Neural progenitor cell (in vitro differentiated cells): ENCODE data around the gene ATP11C. TPM values are rescaled to one million over a fixed set of nuclear protein-coding genes. Genes with fewer than 3 reads are reported as not detected.

Experiments used
- DNase-seq: peaks from one replicate; pipeline ENCODE4 v3.0.0-alpha.2; 2016; ENCODE audit warnings: low spot score
- H2AFZ ChIP-seq: fragments of 200-600 bp; sonication (generic); replicated peaks from 2 replicates; pipeline ENCODE4 v1.6.1; 2016; ENCODE audit warnings: antibody characterized with exemption
- H3F3A ChIP-seq: fragments of 200-600 bp; sonication (generic); 2 replicates; pipeline ENCODE4 v1.6.1; 2016; ENCODE audit warnings: antibody characterized with exemption, low read depth
- H3K27ac ChIP-seq: fragments of 200-600 bp; sonication (generic); 2 replicates; pipeline ENCODE4 v1.5.1; 2016; ENCODE audit warnings: mild to moderate bottlenecking
- H3K27me3 ChIP-seq: fragments of 200-600 bp; sonication (generic); 2 replicates; pipeline ENCODE4 v1.6.1; 2016; ENCODE audit warnings: mild to moderate bottlenecking, moderate library complexity
- H3K36me3 ChIP-seq: fragments of 200-600 bp; sonication (generic); 2 replicates; pipeline ENCODE4 v1.5.1; 2016
- H3K4me1 ChIP-seq: fragments of 200-600 bp; sonication (generic); 2 replicates; pipeline ENCODE4 v1.6.1; 2016; ENCODE audit warnings: mixed run types
- H3K4me2 ChIP-seq: fragments of 200-600 bp; sonication (generic); 2 replicates; pipeline ENCODE4 v1.6.1; 2016
- H3K4me3 ChIP-seq: fragments of 200-600 bp; sonication (generic); 2 replicates; pipeline ENCODE4 v1.5.1; 2016
- H3K79me2 ChIP-seq: fragments of 200-600 bp; sonication (generic); 2 replicates; pipeline ENCODE4 v1.6.1; 2016; ENCODE audit warnings: low read depth
- H3K9ac ChIP-seq: fragments of 200-600 bp; sonication (generic); 2 replicates; pipeline ENCODE4 v1.6.1; 2016
- H3K9me3 ChIP-seq: fragments of 200-600 bp; sonication (generic); 2 replicates; pipeline ENCODE4 v1.5.1; 2016; ENCODE audit warnings: low read depth
- H4K20me1 ChIP-seq: fragments of 200-600 bp; sonication (generic); 2 replicates; pipeline ENCODE4 v1.6.1; 2016; ENCODE audit warnings: low read depth
- H3K27ac Mint-ChIP-seq: 3 replicates; pipeline ENCODE4 v1.8.0; 2021; ENCODE audit warnings: mixed read lengths
- H3K27me3 Mint-ChIP-seq: 2 replicates; pipeline ENCODE4 v1.8.0; 2022; ENCODE audit warnings: low read depth, mild to moderate bottlenecking, inconsistent platforms, moderate library complexity, mixed read lengths; ENCODE audit not compliant: insufficient read depth
- H3K36me3 Mint-ChIP-seq: 3 replicates; pipeline ENCODE4 v1.8.0; 2021; ENCODE audit warnings: mixed read lengths
- H3K4me1 Mint-ChIP-seq: 3 replicates; pipeline ENCODE4 v1.8.0; 2021; ENCODE audit warnings: mixed read lengths
- H3K4me3 Mint-ChIP-seq: 3 replicates; pipeline ENCODE4 v1.8.0; 2021; ENCODE audit warnings: mild to moderate bottlenecking, moderate library complexity, mixed read lengths
- H3K9me3 Mint-ChIP-seq: 3 replicates; pipeline ENCODE4 v1.8.0; 2020; ENCODE audit warnings: mixed read lengths
- CTCF ChIP-seq: fragments of 200-600 bp; sonication (generic); IDR thresholded peaks from 2 replicates; pipeline ENCODE4 v1.5.1; 2017; ENCODE audit warnings: antibody characterized with exemption, mild to moderate bottlenecking
- EZH2 ChIP-seq: fragments of 200-600 bp; sonication (generic); IDR thresholded peaks from 2 replicates; pipeline ENCODE4 v1.6.1; 2017; ENCODE audit warnings: antibody characterized with exemption, mild to moderate bottlenecking, moderate library complexity
- EZH2phosphoT487 ChIP-seq: fragments of 200-600 bp; sonication (generic); IDR thresholded peaks from 2 replicates; pipeline ENCODE4 v1.6.1; 2017; ENCODE audit warnings: antibody characterized with exemption
- total RNA-seq: library from RNA; depleted of rRNA; stranded (reverse); fragments of >200 nt; gene quantifications from 2 replicates; pipeline ENCODE4 v1.2.3, GENCODE V29; 2015; ENCODE audit warnings: low replicate concordance

Gene ATP11C
- total RNA-seq, 1 donor from 2014 or later: 68.0 TPM

GRCh38 chrX:139801397-139801813 lies 131.4 kb downstream of the ATP11C start:
- H3K4me1 ChIP-seq: no peaks in the 10 kb centered on the region
- Mint-ChIP-seq H3K9me3 (no peaks in the 10 kb centered on the region), H3K4me3 (no peak overlapping the region), H3K4me1 (no peaks in the 10 kb centered on the region), H3K27me3 (no peaks in the 10 kb centered on the region), H3K27ac (no peak overlapping the region), H3K36me3 (peaks cover 13% of the 10 kb centered on the region)
- H3K9ac ChIP-seq: no peak overlapping the region
- no peaks in the 10 kb centered on the region for H3K9me3 ChIP-seq
- no peaks in the 10 kb centered on the region for H3K79me2 ChIP-seq
- H3K36me3 ChIP-seq: no peaks in the 10 kb centered on the region
- H4K20me1 ChIP-seq: no peaks in the 10 kb centered on the region
- H2AFZ ChIP-seq: no peak overlapping the region
- no peaks in the 10 kb centered on the region for H3K27me3 ChIP-seq
- TF ChIP-seq EZH2phosphoT487: no peak
- no peak for TF ChIP-seq CTCF
- no peak for TF ChIP-seq EZH2
- H3K27ac ChIP-seq: no peak overlapping the region
- no peak overlapping the region for H3K4me3 ChIP-seq
- no peak overlapping the region for H3K4me2 ChIP-seq
- H3F3A ChIP-seq: no peaks in the 10 kb centered on the region
- DNase-seq: no peak

DNA sequence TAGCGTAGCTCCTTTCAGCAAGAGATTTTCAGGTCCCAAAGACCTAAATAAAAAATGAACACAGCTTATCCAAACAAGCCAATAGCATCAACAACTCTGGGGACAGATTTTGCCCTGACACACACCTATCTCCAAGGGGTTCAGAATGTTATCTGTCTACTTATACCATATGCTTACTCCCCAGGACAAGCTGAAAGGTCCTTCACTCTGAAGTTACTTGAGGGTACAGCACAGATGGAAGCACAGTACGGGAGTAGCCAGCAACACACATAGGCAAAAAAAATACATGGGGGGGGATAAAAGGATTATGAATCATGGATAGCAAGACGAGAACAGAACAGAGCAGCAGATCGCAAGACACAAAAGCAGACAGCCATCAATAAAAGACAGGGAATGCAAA lies 134.2 kb downstream of the ATP11C start:
- Histone ChIP-seq H3K9ac (no peak overlapping the region), H3K4me1 (no peaks in the 10 kb centered on the region), H3K27me3 (no peaks in the 10 kb centered on the region), H3K4me2 (no peak overlapping the region), H2AFZ (no peak overlapping the region), H3K36me3 (no peaks in the 10 kb centered on the region), H3K79me2 (no peaks in the 10 kb centered on the region), H3K4me3 (no peak overlapping the region), H3K9me3 (no peaks in the 10 kb centered on the region), H3F3A (no peaks in the 10 kb centered on the region), H3K27ac (no peak overlapping the region), H4K20me1 (no peaks in the 10 kb centered on the region)
- TF ChIP-seq CTCF (no peak), EZH2 (no peak), EZH2phosphoT487 (no peak)
- no peak overlapping the region for H3K4me3 Mint-ChIP-seq
- no peak overlapping the region for H3K27ac Mint-ChIP-seq
- H3K36me3 Mint-ChIP-seq: peaks cover 17% of the 10 kb centered on the region
- no peaks in the 10 kb centered on the region for H3K9me3 Mint-ChIP-seq
- no peaks in the 10 kb centered on the region for H3K27me3 Mint-ChIP-seq
- DNase-seq: no peak
- H3K4me1 Mint-ChIP-seq: no peaks in the 10 kb centered on the region

DNA sequence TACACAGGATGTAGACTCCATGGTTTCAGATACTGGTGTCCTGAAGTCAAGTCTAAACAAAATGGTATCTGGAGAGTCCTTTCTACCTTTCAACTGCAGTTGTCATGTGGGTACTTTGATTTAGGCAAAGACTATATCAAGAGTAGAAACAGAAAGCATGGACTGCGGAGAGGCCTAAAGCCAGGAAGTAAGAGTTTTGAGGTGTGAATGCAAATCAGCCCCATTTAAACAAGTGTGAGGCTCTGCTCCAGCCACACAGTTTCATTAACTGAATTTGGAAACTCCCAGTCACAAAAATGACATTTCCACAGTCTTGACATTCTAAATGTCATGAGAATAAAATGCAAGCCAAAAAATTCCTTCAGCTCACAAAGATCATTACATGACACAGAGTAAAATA lies 137.7 kb downstream of the ATP11C start:
- H3K27me3 ChIP-seq: no peaks in the 10 kb centered on the region
- H3K9me3 ChIP-seq: no peaks in the 10 kb centered on the region
- no peak overlapping the region for H3K27ac ChIP-seq
- no peak overlapping the region for H3K9ac ChIP-seq
- DNase-seq: no peak
- no peaks in the 10 kb centered on the region for H3K79me2 ChIP-seq
- Mint-ChIP-seq H3K27me3 (no peaks in the 10 kb centered on the region), H3K27ac (no peak overlapping the region), H3K36me3 (peaks cover 14% of the 10 kb centered on the region), H3K4me1 (no peaks in the 10 kb centered on the region), H3K9me3 (no peaks in the 10 kb centered on the region), H3K4me3 (no peak overlapping the region)
- no peak for TF ChIP-seq EZH2phosphoT487
- no peak for TF ChIP-seq CTCF
- no peak for TF ChIP-seq EZH2
- H3K4me2 ChIP-seq: no peak overlapping the region
- no peak overlapping the region for H2AFZ ChIP-seq
- no peaks in the 10 kb centered on the region for H3F3A ChIP-seq
- H3K4me1 ChIP-seq: no peaks in the 10 kb centered on the region
- no peak overlapping the region for H3K4me3 ChIP-seq
- no peaks in the 10 kb centered on the region for H4K20me1 ChIP-seq
- H3K36me3 ChIP-seq: no peaks in the 10 kb centered on the region

GRCh38 chrX:139787601-139788000 lies 145.3 kb downstream of the ATP11C start:
- Mint-ChIP-seq H3K4me3 (no peak overlapping the region), H3K36me3 (peaks cover 24% of the 10 kb centered on the region), H3K4me1 (no peaks in the 10 kb centered on the region), H3K9me3 (no peaks in the 10 kb centered on the region), H3K27me3 (no peaks in the 10 kb centered on the region), H3K27ac (no peak overlapping the region)
- DNase-seq: no peak
- Histone ChIP-seq H3F3A (no peaks in the 10 kb centered on the region), H3K4me3 (no peak overlapping the region), H3K4me1 (no peaks in the 10 kb centered on the region), H3K27me3 (no peaks in the 10 kb centered on the region), H4K20me1 (no peaks in the 10 kb centered on the region), H3K79me2 (no peaks in the 10 kb centered on the region), H2AFZ (no peak overlapping the region), H3K36me3 (peaks cover 2% of the 10 kb centered on the region), H3K27ac (no peak overlapping the region), H3K9ac (no peak overlapping the region), H3K9me3 (peaks cover 6% of the 10 kb centered on the region), H3K4me2 (no peak overlapping the region)
- TF ChIP-seq CTCF: no peak
- no peak for TF ChIP-seq EZH2
- no peak for TF ChIP-seq EZH2phosphoT487
